ENCODE results near the gene HCN3.
"Not testable (repeated sequence)": the region's sequence is repeated elsewhere in the genome, so short reads cannot be mapped to it uniquely, and the experiment has no call there.

The HCN3 gene

GRCh38 chr1:155284476-155284875 lies 7.2 kb downstream of the HCN3 start:
- DNase-seq (ENCODE audit: low read depth in 1 of 2, low spot score in 1 of 2): no peak

- DNase-seq (ENCODE audit: low read depth in 1 of 2, low spot score in 1 of 2): no peak
These were observed 7.8 kb downstream of the HCN3 start for GRCh38 chr1:155285063-155285462.

GRCh38 chr1:155285631-155286044 lies 8.4 kb downstream of the HCN3 start:
- no peak for DNase-seq (ENCODE audit: low read depth in 1 of 2, low spot score in 1 of 2)

- no peak for DNase-seq (ENCODE audit: low read depth in 1 of 2, low spot score in 1 of 2)
These were observed 9.3 kb downstream of the HCN3 start for GRCh38 chr1:155286544-155286943.

GRCh38 chr1:155287987-155288543 lies 10.8 kb downstream of the HCN3 start:
- no peak for DNase-seq (ENCODE audit: low read depth in 1 of 2, low spot score in 1 of 2)

GRCh38 chr1:155291006-155291405 lies 13.7 kb downstream of the HCN3 start:
- DNase-seq (ENCODE audit: low read depth in 1 of 2, low spot score in 1 of 2): not testable (repeated sequence)

GRCh38 chr1:155293086-155293749 lies 16.0 kb downstream of the HCN3 start:
- no peak for DNase-seq (ENCODE audit: low read depth in 1 of 2, low spot score in 1 of 2)

- DNase-seq (ENCODE audit: low read depth in 1 of 2, low spot score in 1 of 2): no peak
These were observed 17.4 kb downstream of the HCN3 start for GRCh38 chr1:155294520-155295182.

GRCh38 chr1:155295183-155295941 lies 18.1 kb downstream of the HCN3 start:
- DNase-seq (ENCODE audit: low read depth in 1 of 2, low spot score in 1 of 2): no peak

GRCh38 chr1:155295942-155296267 lies 18.6 kb downstream of the HCN3 start:
- DNase-seq (ENCODE audit: low read depth in 1 of 2, low spot score in 1 of 2): no peak

- no peak for DNase-seq (ENCODE audit: low read depth in 1 of 2, low spot score in 1 of 2)
These were observed 19.4 kb downstream of the HCN3 start for GRCh38 chr1:155296661-155297060.

- no peak for DNase-seq (ENCODE audit: low read depth in 1 of 2, low spot score in 1 of 2)
These were observed 20.1 kb downstream of the HCN3 start for GRCh38 chr1:155297384-155297783.

- no peak for DNase-seq (ENCODE audit: low read depth in 1 of 2, low spot score in 1 of 2)
These were observed 22.8 kb downstream of the HCN3 start for GRCh38 chr1:155300024-155300423.

- no peak for DNase-seq (ENCODE audit: low read depth in 1 of 2, low spot score in 1 of 2)
These were observed 23.5 kb downstream of the HCN3 start for GRCh38 chr1:155300553-155301329.

- no peak for DNase-seq (ENCODE audit: low read depth in 1 of 2, low spot score in 1 of 2)
These were observed 24.1 kb downstream of the HCN3 start, which contains the start of gene PKLR for GRCh38 chr1:155301342-155301841. TSS of gene PKLR (minus strand) at chr1:155301438. CDS start at chr1:155301395, 43 bp downstream.

- no peak for DNase-seq (ENCODE audit: low read depth in 1 of 2, low spot score in 1 of 2)
These were observed 27.3 kb downstream of the HCN3 start for GRCh38 chr1:155304558-155305063.

- DNase-seq (ENCODE audit: low read depth in 1 of 2, low spot score in 1 of 2): no peak
These were observed 28.7 kb downstream of the HCN3 start for GRCh38 chr1:155305881-155306391.

- DNase-seq (ENCODE audit: low read depth in 1 of 2, low spot score in 1 of 2): no peak
These were observed 30.0 kb downstream of the HCN3 start for GRCh38 chr1:155307247-155307740.

- DNase-seq (ENCODE audit: low read depth in 1 of 2, low spot score in 1 of 2): peak; percentile 89 to 96
These were observed 31.5 kb downstream of the HCN3 start, which contains the start of gene FDPS for GRCh38 chr1:155308493-155309422. TSS of gene FDPS (plus strand) at chr1:155308866. CDS start at chr1:155309790, 924 bp downstream.
